CD4-positive, alpha-beta T cell treated with Interleukin-6 for 4 hours (primary cell): ENCODE results near the gene NFATC2IP.
A peak's percentile ranks its signal among the peaks of the same experiment; 100 is the strongest.
"Not testable (repeated sequence)": the region's sequence is repeated elsewhere in the genome, so short reads cannot be mapped to it uniquely, and the experiment has no call there.

ENCODE experiments used
- DNase-seq: peaks from one replicate; pipeline ENCODE4 v3.0.0-alpha.2; 2020; ENCODE audit warnings: mixed read lengths

The NFATC2IP gene

DNA sequence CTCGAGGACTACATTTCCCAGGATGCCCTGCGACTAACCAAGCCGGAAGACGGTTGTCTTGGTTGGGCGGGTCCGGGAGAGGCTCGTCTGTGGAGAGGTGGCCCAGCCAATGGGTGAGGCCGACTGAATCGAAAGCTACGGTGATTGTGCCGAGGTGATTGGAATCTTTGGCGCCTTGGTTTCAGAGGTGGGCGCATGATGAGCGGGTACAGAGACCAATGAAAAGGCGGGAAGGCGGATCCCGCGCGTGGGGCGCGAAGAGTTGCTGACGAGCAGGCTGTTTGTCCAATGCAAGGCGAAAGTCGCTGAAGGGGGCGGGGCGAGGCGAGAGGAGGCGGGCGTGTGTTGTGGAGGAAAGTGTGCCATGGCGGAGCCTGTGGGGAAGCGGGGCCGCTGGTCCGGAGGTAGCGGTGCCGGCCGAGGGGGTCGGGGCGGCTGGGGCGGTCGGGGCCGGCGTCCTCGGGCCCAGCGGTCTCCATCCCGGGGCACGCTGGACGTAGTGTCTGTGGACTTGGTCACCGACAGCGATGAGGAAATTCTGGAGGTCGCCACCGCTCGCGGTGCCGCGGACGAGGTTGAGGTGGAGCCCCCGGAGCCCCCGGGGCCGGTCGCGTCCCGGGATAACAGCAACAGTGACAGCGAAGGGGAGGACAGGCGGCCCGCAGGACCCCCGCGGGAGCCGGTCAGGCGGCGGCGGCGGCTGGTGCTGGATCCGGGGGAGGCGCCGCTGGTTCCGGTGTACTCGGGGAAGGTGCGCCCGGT lies at the start of gene NFATC2IP:
TSS of gene NFATC2IP (plus strand) at position 290 of the 762 bp plus-strand sequence. CDS start at position 365, 75 bp downstream.
- peak; percentile 99 for DNase-seq

- no peak for DNase-seq
These were observed 48.9 kb upstream of the NFATC2IP start for GRCh38 chr16:28901862-28902261.

- no peak for DNase-seq
These were observed 47.8 kb upstream of the NFATC2IP start for GRCh38 chr16:28902909-28903308.

DNA sequence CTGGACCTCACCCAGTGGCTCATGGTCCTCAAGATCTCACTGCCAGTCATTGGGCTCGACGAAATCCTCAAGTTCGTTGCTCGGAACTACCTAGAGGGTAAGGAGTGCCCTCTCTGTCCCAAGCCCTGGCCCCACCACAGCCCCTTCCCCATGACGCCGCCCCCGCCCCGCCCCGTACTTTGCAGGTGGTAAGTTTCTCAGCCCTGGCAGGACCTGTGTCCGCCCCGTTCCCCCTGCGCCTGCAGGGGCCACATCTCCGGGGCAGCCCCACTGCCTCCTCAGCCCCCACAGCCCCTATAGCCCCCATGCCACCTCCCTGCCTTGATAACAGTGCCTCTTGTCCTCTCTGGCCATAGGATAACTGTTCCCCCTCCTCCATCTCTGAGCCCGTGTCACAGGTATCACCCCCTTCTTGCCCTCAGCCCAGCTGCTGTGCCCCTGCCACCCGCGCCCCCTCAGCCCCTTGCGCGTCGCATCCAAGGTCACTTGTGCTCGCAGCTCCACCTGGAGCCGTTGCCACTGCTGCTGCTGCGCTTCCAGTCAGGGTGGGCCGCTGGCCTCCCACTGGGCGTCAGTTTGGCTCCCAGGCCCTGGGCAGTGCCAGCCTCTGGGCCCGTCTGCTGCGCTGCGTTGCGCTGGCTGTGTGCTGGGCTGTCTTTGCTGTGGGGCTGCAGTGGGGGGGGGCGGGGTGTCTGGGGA lies 47.2 kb upstream of the NFATC2IP start:
- DNase-seq = no peak

GRCh38 chr16:28904363-28904762 lies 46.4 kb upstream of the NFATC2IP start:
- no peak for DNase-seq

DNA sequence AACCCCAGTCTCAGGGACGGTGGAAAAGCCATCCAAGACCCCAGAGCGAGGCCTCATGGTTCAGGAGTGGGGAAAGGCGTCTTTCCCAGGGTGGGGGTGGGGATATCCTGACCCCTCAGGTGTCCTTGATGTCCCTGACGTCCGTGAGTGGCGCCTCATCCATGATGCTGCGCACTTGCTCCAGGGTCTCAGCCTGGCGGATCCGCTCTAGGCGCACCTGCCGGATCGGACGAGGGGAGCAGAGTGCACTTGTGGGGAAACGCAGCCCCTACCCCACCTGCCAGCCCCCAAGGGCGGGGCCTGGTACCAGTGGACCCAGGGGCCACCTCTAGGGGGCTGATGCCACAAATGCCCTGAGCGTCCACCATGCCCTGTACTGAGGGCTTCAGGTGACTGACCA lies 45.9 kb upstream of the NFATC2IP start:
- DNase-seq = no peak

- no peak for DNase-seq
These were observed 45.4 kb upstream of the NFATC2IP start for GRCh38 chr16:28905229-28905754.

- DNase-seq = no peak
These were observed 44.9 kb upstream of the NFATC2IP start for GRCh38 chr16:28905800-28906372.

GRCh38 chr16:28910086-28911031 lies 40.4 kb upstream of the NFATC2IP start:
- DNase-seq = no peak

DNA sequence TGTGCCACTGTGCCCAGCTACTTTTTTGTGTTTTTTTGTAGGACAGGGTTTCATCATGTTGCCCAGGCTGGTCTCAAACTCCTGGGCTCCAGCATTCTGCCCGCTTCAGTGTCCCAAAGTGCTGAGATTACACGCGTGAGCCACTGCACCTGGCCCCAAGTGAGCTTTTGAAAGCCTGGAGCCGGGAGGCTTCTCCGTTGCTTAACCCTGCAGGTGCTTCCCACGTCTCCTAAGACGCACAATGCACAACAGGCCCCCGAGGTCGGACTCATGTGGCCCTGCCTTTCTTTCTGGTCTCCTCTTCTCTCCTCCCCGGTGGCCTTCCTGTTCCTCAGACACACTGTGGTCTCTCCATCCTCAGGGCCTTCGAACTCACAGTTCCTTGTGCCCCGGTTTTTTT lies 38.2 kb upstream of the NFATC2IP start:
- DNase-seq = no peak

DNA sequence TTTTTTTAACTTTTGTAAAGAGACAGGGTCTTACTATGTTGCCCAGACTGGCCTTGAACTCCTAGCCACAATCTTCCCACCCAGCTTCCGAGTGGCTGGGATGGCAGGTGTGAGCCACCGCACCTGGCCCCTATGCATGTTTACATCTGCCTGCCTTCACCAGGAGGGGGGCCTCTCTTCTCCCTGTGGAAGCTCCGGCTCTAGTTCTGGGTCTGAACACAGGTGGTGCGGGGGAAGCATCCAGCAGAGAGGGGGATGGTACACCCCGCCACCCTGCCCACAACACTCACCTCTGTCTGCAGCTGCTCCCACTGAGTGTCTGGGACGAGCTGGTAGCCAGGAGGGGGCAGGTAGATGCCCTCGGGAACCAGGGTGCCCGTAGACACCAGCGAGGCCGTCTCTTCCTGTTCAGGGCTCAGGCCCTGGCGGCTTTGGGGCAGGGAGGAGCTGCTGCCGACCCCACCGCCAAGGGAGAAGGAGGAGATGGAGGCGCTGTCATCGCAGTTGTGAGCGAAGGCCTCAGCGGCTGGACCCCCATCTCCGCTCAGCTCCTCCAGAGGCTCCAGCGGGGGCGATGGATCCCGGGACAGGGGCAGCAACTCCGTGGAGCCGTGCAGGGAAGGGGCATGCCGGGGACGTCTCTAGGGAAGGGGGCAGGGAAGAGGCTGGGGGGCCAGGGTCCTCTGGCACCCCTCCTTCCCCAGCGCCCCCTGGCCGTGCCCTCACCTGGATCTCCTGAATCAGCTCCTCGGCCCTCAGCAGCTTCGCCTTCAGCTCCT lies 36.6 kb upstream of the NFATC2IP start:
- DNase-seq = no peak

DNA sequence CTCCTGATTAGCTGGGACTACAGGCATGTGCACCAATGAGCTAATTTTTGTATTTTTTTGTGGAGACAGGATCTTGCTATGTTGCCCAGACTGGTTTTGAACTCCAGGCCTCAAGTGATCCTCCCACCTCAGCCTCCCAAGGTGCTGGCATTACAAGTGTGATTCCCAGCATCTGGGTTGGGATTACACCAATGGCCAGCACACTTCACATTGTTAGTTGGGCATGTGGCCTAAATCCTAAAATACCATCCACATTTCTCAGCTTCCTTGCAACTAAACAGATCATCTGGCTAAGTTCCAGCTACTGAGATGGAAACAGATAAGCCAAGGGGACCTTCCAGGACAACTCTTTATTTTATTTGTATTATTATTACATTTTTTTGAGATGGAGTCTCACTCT lies 35.6 kb upstream of the NFATC2IP start:
- no peak for DNase-seq

- no peak for DNase-seq
These were observed 33.6 kb upstream of the NFATC2IP start for GRCh38 chr16:28917095-28917494.

DNA sequence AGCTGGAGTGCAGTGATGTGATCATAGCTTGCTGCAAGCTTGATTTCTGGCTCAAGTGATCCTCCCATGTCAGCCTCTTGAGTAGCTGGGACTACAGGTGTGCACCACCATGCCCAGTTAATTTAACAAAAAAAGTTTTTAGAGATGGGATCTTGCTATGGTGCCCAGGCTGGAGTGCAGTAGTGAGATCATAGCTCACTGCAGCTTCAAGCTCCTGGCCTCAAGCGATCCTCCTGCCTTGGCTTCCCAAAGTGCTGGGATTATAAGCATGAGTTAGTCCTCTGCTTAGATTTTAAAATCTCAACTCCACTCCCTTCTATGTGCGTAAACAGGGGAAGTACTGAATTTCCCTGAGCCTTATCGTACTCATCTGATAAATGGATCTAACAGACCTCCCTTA lies 32.0 kb upstream of the NFATC2IP start:
- no peak for DNase-seq

DNA sequence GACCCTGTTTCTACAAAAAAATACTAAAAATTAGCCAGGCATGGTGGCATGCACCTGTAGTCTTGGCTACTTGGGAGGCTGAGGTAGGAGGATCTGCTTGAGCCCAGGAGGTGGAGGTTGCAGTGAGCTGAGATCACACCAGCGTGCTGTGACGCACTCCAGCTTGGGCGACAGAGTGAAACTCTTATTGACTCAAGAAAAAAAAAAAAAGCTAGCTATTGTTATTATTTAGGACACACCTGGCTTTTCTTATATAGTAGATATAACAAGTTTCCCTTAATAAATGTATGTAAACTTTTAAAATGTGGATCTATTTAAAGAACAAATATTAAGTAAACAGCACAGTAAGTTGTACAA lies 27.5 kb upstream of the NFATC2IP start:
- DNase-seq = no peak

DNA sequence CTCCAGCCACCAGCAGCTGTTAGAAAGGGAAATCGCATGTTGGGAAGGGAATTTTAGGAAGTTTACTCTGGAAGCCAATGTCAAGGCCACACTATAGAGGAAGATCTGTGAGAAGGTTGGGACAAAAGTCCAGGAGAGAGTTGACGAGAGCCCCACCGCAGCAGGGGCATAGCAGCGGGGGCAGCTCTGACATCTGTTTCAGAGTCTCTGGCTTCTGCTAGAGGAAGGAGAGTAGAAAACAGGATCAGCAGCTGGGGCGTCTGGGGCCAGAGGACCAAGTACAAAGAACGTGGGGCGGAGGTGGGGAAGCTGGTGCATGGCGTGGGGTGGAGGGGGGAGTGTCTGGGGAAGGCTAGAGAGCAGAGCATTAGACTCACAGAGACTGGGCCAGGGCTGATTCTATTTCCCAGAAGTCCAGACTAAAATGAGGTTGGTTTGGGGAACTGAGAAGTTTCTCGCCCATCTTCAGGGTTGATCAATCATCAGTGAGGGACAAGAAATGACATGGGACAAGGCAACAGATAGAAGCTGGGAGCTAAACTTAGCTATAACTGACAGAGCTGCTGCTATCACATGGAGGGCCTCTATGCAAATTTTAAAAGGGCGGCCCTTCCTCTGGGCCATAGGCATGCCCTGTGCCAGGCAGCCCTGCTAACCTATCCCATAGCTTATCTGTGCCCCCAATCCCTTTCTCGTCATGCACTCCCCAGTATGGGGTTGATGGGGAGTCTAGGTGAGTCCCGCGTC lies 26.9 kb upstream of the NFATC2IP start:
- DNase-seq = no peak

- DNase-seq = no peak
These were observed 26.4 kb upstream of the NFATC2IP start for GRCh38 chr16:28924399-28924761.

DNA sequence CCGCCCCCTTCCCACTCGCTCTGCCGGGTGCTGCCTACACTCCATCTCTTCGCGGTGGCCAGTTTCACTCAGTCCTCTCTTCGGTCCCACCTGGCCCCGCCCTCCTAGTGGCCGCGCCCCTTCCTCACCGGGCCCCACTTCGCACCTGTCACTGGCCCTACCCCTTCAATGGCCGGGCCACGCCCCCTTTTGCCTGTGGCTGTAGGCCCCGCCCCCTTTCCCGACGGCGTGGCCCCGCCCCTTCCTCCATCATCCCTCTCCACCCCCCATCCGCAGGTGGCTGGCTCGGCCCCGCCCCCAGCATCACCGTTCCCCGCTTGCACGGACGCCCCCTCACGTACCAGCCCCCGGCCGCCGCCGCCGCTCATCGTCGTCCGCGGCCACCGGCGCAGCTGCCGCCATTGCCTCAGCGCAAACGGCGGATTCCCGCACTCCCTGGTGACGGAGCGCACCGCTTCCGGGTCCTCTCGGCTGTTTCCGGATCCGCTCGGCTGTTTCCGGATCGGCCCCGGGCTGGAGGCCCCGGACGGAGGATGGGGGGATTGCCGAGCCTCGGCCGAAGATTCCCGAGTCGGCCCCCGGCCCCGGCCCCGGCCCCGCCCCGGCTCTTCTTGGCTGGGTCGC lies 25.9 kb upstream of the NFATC2IP start, which contains the start of gene RABEP2:
TSS of gene RABEP2 (minus strand) at position 477 of the 624 bp plus-strand sequence. CDS start at position 402, 75 bp downstream.
- DNase-seq = peak; percentile 94

GRCh38 chr16:28925386-28926228 lies 25.1 kb upstream of the NFATC2IP start:
- DNase-seq = peak; percentile 86

GRCh38 chr16:28926284-28926683 lies 24.5 kb upstream of the NFATC2IP start:
- DNase-seq = not testable (repeated sequence)
